ENCODE measurements around the gene TC2N. TPM values are rescaled to one million over a fixed set of nuclear protein-coding genes. Genes with fewer than 3 reads are reported as not detected.

Gene TC2N
- total and polyA plus RNA-seq, 2 experiments from 2014 or later, result 22.0 to 77.2 TPM

- H2AFZ ChIP-seq, result no peak overlapping the region
- no peaks in the 10 kb centered on the region for H3K9me3 ChIP-seq (ENCODE audit: low read depth)
- WGBS (ENCODE audit: low lambda C conversion rate, missing lambda C conversion rate), result 60% methylated on average over 6 of the region's 6 CpGs
- H3K27me3 ChIP-seq, result no peaks in the 10 kb centered on the region
- no peaks in the 10 kb centered on the region for H3K79me2 ChIP-seq
- H4K20me1 ChIP-seq (ENCODE audit: insufficient read depth, poor library complexity, severe bottlenecking), result no peaks in the 10 kb centered on the region
- TF ChIP-seq EZH2 (IDR thresholded peaks at IDR 0.05; ENCODE audit: borderline replicate concordance) (no peak), CTCF (IDR thresholded peaks at IDR 0.05; ENCODE audit: poor library complexity) (no peak), EZH2phosphoT487 (IDR thresholded peaks at IDR 0.05; ENCODE audit: low read depth, severe bottlenecking, unreplicated experiment) (no peak)
- no peaks in the 10 kb centered on the region for H3K36me3 ChIP-seq (replicated peaks; ENCODE audit: insufficient read depth, low read depth)
- H3K4me1 ChIP-seq (ENCODE audit: insufficient read depth), result no peaks in the 10 kb centered on the region
- no peaks in the 10 kb centered on the region for H3K9me2 ChIP-seq (replicated peaks; ENCODE audit: insufficient read depth)
- DNase-seq (ENCODE audit: low spot score), result no peak
- H3K4me2 ChIP-seq, result no peak overlapping the region
- no peak overlapping the region for H3K4me3 ChIP-seq
- no peak overlapping the region for H3K27ac ChIP-seq
Measured at GRCh38 chr14:91884664-91885063, 17.3 kb upstream of the TC2N start.

GRCh38 chr14:91883753-91884152, 16.4 kb upstream of the TC2N start:
- H3K27ac ChIP-seq, result no peak overlapping the region
- DNase-seq (ENCODE audit: low spot score), result no peak

GRCh38 chr14:91882776-91883175, 15.4 kb upstream of the TC2N start:
- H3K4me2 ChIP-seq, result no peak overlapping the region
- no peaks in the 10 kb centered on the region for H3K9me3 ChIP-seq (ENCODE audit: low read depth)
- 82% methylated on average over 4 of the region's 4 CpGs for WGBS (ENCODE audit: low lambda C conversion rate, missing lambda C conversion rate)
- H3K4me1 ChIP-seq (ENCODE audit: insufficient read depth), result no peaks in the 10 kb centered on the region
- no peaks in the 10 kb centered on the region for H3K36me3 ChIP-seq (replicated peaks; ENCODE audit: insufficient read depth, low read depth)
- H3K79me2 ChIP-seq, result no peaks in the 10 kb centered on the region
- H3K27me3 ChIP-seq, result no peaks in the 10 kb centered on the region
- TF ChIP-seq EZH2phosphoT487 (IDR thresholded peaks at IDR 0.05; ENCODE audit: low read depth, severe bottlenecking, unreplicated experiment), result no peak
- TF ChIP-seq CTCF (IDR thresholded peaks at IDR 0.05; ENCODE audit: poor library complexity), result no peak
- no peak for TF ChIP-seq EZH2 (IDR thresholded peaks at IDR 0.05; ENCODE audit: borderline replicate concordance)
- H3K4me3 ChIP-seq, result no peak overlapping the region
- no peaks in the 10 kb centered on the region for H4K20me1 ChIP-seq (ENCODE audit: insufficient read depth, poor library complexity, severe bottlenecking)
- H3K9me2 ChIP-seq (replicated peaks; ENCODE audit: insufficient read depth), result no peaks in the 10 kb centered on the region
- H2AFZ ChIP-seq, result no peak overlapping the region
- no peak for DNase-seq (ENCODE audit: low spot score)
- no peak overlapping the region for H3K27ac ChIP-seq

More at GRCh38 chr14:91883753-91884152, 16.4 kb upstream of the TC2N start:
- H3K4me2 ChIP-seq, result no peak overlapping the region
- H3K27me3 ChIP-seq, result no peaks in the 10 kb centered on the region
- TF ChIP-seq EZH2 (IDR thresholded peaks at IDR 0.05; ENCODE audit: borderline replicate concordance) (no peak), EZH2phosphoT487 (IDR thresholded peaks at IDR 0.05; ENCODE audit: low read depth, severe bottlenecking, unreplicated experiment) (no peak), CTCF (IDR thresholded peaks at IDR 0.05; ENCODE audit: poor library complexity) (no peak)
- H3K4me1 ChIP-seq (ENCODE audit: insufficient read depth), result no peaks in the 10 kb centered on the region
- WGBS (ENCODE audit: low lambda C conversion rate, missing lambda C conversion rate), result 88% methylated on average over 9 of the region's 9 CpGs
- H3K79me2 ChIP-seq, result no peaks in the 10 kb centered on the region
- H3K4me3 ChIP-seq, result no peak overlapping the region
- H3K9me2 ChIP-seq (replicated peaks; ENCODE audit: insufficient read depth), result no peaks in the 10 kb centered on the region
- no peak overlapping the region for H2AFZ ChIP-seq
- no peaks in the 10 kb centered on the region for H4K20me1 ChIP-seq (ENCODE audit: insufficient read depth, poor library complexity, severe bottlenecking)
- H3K9me3 ChIP-seq (ENCODE audit: low read depth), result no peaks in the 10 kb centered on the region
- H3K36me3 ChIP-seq (replicated peaks; ENCODE audit: insufficient read depth, low read depth), result no peaks in the 10 kb centered on the region

- H3K4me3 ChIP-seq, result no peak overlapping the region
- no peak overlapping the region for H2AFZ ChIP-seq
- H3K9me3 ChIP-seq (ENCODE audit: low read depth), result no peaks in the 10 kb centered on the region
- H3K4me2 ChIP-seq, result no peak overlapping the region
- no peak for DNase-seq (ENCODE audit: low spot score)
- H3K27me3 ChIP-seq, result no peaks in the 10 kb centered on the region
- TF ChIP-seq EZH2 (IDR thresholded peaks at IDR 0.05; ENCODE audit: borderline replicate concordance) (no peak), EZH2phosphoT487 (IDR thresholded peaks at IDR 0.05; ENCODE audit: low read depth, severe bottlenecking, unreplicated experiment) (no peak), CTCF (IDR thresholded peaks at IDR 0.05; ENCODE audit: poor library complexity) (no peak)
- WGBS (ENCODE audit: low lambda C conversion rate, missing lambda C conversion rate), result 87% methylated on average over 5 of the region's 5 CpGs
- H3K27ac ChIP-seq, result no peak overlapping the region
- no peaks in the 10 kb centered on the region for H4K20me1 ChIP-seq (ENCODE audit: insufficient read depth, poor library complexity, severe bottlenecking)
- H3K9me2 ChIP-seq (replicated peaks; ENCODE audit: insufficient read depth), result no peaks in the 10 kb centered on the region
- H3K36me3 ChIP-seq (replicated peaks; ENCODE audit: insufficient read depth, low read depth), result no peaks in the 10 kb centered on the region
- H3K79me2 ChIP-seq, result no peaks in the 10 kb centered on the region
- H3K4me1 ChIP-seq (ENCODE audit: insufficient read depth), result no peaks in the 10 kb centered on the region
Measured at GRCh38 chr14:91882369-91882768, 15.0 kb upstream of the TC2N start.
